Fibroblast of gingiva (primary cell): ENCODE results near the gene ANKS4B.
A peak's percentile ranks its signal among the peaks of the same experiment; 100 is the strongest.
"Not testable (repeated sequence)": the region's sequence is repeated elsewhere in the genome, so short reads cannot be mapped to it uniquely, and the experiment has no call there.

ENCODE experiments used
- DNase-seq: peaks from one replicate; pipeline ENCODE4 v3.0.0-alpha.2; 2011; ENCODE audit warnings: low read depth

The ANKS4B gene

DNA sequence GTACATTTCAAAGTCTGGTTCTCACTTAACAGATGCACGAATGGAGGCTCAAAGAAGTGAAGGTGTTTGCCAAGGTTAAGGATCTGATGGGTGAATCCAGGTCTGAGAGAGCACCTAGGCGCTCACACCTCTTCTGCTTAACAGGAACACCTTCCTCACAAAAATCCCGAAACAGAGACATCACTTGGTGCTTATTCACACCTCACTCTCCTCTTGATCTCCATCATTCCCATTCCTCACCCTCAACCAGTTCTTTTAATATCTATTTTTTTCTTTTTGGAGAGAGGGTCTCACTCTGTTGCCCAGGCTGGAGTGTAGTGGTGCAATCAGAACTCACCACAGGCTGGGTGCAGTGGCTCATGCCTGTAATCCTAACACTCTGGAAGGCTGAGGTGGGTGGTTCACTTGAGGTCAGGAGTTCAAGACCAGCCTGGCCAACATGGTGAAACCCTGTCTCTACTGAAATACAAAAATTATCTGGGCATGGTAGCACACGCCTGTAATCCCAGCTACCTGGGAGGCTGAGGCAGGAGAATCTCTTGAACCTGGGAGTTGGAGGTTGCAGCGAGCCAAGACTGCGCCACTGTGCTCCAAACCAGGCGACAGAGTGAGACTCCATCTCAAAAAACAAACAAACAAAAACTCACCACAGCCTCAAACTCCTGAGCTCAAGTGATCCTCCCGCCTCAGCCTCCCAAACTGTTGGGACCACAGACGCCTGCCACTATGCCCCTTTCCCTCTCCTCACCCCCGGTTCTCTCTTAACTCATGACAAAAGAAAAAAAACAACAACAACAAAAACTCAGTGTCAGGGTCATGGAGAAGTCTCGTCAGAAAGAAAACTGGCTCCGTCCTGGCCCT is 29.5 kb downstream of the ANKS4B start:
- no peak for DNase-seq

DNA sequence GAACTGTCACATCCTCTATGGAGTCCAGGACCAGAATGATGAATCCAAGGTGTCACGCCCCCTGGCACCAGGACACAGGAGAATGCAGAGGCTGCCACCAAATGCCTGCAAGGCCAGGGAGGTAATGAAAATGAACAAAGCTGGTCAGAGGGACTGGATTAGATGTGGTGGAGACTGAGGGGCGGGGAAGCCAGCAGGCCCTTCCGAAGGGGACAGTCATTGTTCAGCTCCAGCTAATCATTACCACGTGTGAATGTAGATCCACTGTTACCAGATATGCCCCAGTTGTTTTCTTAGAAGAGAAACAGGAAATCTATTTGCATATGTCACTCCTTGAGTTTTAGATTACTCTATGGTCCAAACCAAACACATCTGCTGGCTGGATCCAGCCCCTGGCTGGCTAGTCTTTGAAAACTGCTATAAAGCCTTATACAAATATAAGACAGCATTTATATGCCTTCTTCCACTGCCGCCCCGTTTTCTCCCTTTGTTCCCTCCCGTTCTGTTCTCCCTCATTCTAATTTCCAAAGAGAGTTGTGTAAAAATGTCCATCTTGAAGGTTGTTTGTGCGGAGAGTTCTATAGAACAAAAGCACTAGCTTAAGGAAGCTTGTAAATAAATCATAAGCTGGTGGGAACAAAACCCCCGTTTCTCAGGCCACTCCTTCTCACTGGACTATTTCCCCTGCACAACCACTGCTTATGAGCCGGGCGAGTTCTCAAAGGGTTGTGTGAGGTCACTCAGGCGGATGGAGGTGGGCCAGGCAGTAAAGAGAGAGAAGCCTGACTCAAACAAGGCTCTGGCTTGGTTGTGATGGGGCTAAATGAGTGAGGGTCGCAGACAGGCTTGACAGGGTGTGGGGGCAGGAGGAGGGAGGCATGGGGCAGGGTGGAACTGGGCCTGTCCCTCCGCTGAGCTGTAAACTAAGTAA is 30.4 kb downstream of the ANKS4B start:
- DNase-seq: peak; percentile 82

DNA sequence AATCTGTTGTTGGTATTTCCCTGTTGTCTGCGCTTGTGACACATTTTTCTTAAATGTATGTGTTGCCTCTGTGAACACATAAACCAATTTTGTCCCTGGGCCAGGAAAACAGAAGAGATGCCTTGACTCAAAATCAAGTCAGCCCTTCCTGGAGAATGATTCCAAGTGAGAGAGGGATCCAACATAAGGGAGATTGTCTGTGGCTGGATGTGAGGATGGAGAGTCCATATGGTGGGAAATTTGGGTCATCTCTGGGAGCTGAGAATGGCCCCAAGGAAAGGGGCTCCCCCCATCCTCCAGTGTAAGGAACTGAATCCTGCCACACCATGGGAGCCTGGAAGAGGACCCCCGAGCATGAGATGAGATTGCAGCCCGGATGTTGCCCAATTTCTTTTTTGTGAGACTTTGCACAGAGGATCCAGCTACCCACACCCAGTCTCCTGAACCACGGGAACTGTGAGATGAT is 31.1 kb downstream of the ANKS4B start:
- DNase-seq: peak; percentile 33

DNA sequence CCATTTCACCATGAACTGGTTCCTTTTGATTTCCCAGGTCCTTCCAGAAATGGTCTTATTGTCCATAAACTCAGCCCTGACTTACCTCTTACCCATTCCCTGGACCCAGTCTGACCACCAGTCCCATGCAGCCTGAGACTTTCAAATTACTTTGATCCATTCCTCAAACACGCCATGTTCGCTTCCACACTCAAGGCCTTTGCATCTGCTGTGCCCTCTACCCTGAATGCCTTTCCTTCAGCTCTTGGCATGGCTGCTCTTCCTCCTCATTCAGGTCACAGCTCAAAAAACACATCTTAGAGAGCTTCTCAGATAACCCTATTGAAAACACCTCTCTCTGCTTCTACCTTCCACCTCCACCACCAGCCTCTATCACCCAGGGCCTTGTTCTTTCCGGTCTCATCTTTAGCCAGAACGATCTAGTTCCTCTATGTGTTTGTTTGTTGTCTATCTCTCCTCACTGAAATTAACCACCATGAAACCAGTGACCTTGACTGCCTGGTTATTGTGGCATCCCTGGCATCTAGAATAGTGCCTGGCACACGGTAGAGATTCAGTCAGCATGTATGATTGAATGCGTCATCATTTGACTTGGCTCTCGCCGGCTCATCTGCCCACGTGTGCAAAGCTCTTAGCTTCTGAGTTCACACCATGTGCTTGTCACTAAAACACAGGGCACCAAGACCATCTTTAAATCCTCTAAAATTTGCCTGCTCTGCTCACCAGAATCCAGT is 31.8 kb downstream of the ANKS4B start:
- peak; percentile 81 for DNase-seq

DNA sequence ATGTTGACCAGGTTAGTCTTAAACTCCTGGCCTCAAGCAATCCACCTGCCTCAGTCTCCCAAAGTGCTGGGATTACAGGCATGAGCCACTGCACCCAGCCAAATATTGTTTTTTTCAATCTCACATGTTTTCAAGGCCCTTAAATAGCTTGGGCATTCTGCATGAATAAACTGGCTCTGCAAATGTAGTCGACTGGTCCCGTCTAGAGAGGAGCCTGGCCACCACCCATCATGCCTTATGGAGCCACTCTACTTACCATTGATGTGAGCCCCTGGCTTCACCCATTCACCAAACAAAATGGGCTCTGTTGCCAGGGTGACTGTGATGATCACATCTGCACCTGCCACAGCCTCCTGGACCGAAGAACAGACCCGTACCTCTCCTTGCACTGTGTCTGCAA is 33.8 kb downstream of the ANKS4B start:
- no peak for DNase-seq

DNA sequence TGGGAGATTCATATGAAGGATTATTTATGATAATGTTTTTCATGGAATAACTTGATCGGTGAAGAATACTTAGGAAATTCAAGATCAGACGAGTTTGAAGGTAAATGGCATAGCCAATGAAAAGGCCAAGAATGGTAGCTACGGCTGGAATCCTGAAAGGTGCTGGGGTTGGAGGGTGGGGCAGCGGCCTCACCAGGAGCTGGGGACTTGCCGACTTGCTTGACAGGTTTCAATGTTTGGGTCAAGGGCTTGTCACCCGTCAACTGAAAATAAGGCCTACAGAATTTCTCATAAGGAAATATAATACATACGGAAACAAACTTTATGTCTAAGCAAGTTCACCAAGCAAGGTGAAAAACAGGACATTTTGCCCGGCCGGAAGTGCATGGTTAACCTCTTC is 34.7 kb downstream of the ANKS4B start:
- no peak for DNase-seq

DNA sequence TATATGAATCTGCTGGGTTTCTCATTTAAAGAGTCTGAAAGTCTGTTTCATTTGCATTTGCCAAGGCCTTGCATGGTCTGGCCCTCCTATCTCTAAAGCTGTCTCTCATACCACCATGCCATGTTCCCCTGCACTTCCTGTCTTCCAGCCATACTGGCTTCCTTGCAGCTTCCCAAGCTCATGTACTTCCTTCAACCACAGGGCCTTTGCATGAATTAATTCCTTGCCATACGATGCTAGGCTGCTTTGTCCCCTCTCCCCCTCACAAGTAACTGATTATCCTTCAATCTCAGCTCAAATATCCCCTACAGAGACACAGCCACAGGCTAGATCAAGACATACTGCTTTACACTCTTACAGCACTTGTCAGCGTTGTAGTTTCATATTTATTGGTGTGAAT is 38.8 kb downstream of the ANKS4B start:
- DNase-seq: no peak

DNA sequence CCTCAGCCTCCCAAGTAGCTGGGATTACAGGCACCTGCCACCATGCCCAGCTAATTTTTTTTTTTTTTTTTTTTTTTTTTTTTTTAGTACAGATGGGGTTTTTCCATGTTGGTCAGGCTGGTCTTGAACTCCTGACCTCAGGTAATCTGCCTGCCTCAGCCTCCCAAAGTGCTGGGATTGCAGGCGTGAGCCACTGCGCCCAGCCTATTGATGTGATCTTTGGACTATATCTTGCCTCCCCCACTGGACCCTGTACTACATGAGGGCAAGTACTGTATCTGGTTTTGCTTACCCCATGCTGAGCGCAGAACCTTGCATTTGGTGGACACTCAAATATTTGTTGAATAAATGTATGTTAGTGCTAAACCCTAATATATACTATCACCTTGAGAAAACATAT is 39.3 kb downstream of the ANKS4B start:
- not testable (repeated sequence) for DNase-seq

DNA sequence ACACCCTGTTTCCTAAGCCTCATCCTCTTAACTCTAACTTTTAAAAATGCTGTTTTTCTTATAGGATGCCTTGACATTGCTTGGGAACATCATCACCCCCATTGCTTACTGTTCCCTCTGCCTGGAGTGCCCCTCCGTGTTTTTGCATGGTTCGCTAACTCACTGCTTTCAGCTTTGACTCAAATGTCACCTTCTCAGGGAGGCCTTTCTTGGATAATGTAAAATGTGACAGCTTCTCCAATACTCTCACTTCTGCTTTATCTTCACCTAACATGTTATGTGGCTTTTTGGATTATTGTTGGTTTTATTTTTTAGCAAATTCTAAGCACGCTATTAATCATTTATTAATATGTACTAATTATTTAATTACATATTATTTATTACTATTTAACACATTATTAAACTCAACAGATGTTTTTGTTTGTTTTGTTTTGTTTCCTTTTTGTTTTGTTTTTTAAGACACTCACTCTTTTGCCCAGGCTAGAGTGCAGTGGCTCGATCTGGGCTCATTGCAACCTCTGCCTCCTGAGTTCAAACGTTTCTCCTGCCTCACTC is 40.8 kb downstream of the ANKS4B start:
- DNase-seq: no peak

DNA sequence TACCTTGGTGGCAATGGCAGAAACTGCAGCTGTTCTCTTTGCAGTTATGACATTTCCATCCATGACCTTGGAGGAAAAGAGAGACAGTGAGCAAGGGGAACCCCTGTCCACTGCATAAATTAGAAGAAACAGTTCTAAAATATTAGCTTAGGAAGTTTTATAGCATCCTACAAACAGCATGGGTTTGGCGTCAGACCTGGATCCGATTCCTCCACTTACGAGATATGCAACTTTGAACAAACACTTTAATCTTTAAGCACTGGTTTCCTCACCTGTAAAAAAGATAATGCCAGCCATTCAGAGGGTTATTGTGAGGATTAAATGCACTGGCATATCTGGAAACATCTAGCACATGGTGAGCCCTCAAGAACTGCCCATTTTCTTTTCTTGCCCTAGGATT is 42.0 kb downstream of the ANKS4B start:
- DNase-seq: no peak

DNA sequence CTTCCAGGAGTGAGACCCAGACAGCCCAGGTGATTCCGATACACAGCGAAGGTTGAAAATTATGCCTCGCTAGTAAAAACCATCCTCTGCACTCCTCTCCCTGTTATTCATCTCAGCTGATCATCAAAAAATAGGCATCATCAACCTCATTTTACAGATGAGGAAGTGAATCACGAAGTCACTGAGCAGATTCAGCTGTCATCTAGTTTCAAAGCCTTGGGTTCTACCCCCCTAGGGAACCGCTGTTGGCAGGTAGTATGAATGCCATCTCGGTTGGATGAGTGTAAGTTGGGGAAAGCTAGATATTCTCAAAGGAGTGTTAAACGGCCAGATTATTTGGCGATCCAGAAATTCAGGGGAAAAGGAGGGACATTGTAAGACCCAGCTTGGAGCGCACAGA is 42.6 kb downstream of the ANKS4B start:
- DNase-seq: no peak

DNA sequence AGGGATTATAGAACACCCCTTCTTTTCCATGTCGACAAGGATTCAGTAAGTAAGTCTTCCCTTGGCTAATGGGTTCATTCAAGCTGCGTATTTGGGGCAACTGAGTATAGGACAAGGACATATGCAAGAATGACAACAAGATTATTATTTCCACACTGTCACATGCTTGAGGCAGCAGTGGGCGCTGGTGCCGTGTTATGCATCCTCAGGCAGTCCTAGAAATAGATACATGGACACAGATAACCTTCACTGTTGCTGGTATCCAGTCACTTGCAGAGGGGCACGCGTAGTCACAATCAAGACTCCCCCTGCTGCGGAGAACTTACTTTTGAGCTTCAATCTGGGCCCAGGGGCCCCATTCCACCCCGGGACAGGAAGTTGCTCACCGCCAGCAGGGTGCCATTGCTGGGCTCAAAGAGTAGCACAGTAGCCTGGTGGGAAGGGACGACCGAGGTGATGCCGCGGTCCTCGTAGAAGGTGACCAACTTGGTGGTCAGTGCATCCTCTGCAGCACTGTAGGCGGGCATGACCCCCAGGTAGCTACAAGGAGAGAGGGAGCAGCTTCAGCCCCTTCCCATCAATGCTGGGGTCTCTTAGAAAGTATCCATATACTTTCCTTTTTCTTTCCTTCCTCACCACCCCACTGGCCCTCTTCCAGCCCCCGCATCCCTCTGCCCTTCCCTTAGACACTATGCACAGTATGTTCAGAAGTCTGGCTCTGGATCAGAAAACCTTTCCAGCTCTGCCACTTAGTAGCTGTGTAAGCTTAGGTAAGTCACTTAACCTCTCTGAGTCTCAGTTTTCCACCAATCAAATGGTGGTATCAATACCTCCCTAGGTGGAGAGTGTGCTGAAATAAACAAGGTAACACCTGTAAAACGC is 43.8 kb downstream of the ANKS4B start:
- no peak for DNase-seq

DNA sequence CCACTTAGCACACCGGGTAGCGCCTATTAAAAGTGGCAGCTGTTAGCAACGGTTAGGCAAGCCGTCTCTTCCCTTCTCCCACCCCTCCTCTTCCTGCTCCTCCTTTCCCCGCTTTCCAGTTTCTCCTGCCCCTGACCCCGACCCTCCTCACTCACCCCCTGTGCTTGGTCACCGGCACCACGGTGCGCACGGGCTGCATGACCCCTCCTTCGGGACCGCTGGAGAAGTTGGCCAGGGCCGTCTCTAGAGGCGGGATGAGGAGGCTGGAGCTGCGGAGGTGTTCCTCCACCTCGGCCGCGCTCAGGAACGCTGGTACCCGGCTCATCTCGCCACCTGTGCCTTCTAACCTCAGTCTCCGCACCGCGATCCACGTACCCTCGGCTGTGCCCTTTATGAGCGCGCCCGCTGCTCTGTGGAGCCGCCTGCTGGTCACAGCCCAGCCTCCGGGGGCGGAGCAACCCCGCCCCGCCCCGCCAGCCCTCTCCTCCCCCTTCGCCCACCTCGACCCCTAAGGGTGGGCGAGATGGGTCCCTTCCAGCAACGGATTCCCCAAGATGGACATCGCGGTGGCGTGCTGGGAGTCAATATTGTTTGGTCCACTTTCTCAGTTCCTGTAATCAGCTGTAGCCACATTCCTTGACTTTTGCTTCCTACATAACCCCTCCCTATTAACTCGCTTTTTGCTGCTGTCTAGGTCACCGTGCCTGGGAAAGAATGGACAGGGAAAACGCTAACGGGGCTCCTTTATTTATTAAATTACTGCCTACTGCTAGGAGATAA is 44.6 kb downstream of the ANKS4B start, which contains the start of gene CRYM:
CRYM (minus strand) TSS at position 364 of the 780 bp plus-strand sequence; CDS start at position 325, 39 bp downstream.
- no peak for DNase-seq

DNA sequence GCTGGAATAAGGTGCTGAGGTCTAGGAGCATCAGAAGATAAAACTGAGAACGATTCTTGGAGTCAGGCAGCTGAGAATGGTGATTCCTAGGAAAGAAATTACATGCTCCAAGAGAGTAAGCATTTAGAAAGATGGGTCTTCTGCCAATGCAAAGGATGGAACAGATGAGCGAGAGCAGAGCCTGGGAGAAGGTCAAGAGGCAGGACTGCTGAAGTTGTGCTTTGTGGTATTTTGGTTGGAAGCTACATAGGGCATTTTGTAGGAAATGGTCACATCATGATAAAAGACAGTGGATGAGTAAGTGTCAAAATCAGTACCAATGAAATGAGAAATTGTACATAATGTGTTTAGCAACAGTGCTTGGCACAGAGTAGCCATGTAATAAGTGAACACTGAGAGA is 46.0 kb downstream of the ANKS4B start:
- DNase-seq: peak; percentile 51

DNA sequence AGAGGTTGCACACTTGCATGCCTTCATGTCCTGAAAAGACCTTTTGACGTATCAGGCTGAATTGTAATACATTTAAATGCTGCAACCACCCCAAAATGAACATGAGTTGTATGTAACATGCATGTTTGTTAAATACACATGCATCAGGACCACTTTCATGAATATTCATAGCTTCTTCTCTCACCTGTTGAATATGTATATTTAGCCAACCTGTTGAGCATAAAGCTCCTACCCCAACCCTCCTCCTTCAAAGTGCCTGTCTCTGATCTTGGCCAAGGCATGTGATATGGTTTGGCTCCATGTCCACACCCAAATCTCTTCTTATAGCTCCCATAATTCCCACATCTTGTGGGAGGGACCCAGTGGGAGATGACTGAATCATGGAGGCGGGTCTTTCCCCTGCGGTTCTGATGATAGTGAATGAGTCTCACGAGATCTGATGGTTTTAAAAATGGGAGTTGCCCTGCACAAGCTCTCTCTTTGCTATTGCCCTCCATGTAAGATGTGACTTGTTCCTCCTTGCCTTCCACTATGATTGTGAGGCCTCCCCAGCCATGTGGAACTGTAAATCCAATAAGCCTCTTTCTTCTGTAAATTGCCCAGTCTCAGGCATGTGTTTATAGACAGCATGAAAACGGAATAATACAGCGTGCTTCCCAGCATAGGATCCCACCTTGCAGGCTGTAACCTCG is 48.3 kb downstream of the ANKS4B start:
- no peak for DNase-seq

DNA sequence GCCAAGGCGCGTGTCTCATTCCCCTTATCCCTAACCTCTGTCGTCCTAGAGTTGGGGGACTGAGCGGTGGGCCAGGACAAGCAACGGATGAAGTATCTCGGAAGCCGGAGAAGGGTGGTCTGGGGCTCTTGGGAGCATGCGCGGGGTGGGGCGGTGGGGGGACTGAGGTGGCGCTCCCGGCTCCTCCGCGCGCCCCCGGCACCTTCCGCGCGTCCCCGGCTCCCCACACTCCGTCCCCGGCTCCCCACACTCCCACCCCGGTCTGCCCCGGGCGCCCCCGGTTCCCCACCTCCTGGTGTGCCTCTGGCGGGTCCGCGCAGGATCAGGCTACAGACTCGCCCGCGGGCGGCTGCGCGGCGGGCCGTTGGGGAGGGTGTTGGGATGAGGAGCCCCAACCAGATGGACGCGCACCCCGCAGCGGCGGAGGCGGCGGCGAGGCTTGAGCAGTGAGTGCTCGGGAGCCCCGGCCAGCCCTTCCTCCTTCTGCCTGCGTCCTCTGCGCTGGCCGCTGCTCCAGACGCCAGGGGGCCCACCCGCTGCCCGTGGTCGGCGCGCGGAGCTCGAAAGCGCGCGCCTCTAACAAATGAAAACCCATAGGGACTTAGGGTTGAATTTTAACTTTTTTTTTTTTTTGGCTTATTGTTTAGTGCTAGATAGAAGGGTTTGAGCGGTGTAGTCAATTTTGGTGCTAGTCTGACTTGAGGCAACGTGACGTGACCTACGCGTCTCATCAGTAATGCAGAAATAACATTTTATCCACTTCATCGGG is 50.2 kb downstream of the ANKS4B start:
- DNase-seq: peak; percentile 23

DNA sequence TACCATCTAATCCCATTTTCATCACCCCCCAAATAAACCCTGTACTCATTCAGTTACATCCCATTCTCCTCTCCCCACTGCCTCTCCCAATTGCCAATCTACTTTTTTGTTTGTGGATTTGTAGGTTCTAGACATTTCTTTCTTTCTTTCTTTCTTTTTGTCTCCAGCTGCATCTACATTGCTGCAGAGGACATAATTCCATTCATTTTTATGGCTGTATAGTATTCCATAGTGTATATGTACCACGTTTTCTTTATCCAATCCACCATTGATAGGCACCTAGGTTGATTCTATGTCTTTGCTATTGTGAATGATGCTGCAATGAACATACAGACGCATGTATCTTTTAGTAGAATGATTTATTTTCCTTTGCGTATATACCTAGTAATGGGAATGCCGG is 50.9 kb downstream of the ANKS4B start:
- no peak for DNase-seq

DNA sequence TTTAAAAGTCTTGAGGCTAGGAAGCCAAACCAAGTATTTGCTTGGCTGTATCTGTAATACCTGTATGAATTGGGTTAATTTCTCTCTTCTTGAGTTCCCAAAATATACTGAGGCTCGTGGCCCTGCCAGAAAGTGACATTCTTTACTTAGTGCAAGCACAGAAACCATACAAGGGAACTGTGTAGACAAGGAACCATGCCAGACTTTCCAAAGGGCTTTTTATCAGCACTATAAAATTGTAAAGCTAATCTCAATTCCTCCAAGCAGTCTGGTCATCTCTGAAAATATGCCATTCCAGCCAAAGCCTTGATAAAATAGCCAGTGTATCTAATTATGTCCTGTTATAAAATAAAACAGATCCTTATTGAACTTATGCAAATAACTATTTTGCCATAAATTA is 51.8 kb downstream of the ANKS4B start:
- DNase-seq: no peak

DNA sequence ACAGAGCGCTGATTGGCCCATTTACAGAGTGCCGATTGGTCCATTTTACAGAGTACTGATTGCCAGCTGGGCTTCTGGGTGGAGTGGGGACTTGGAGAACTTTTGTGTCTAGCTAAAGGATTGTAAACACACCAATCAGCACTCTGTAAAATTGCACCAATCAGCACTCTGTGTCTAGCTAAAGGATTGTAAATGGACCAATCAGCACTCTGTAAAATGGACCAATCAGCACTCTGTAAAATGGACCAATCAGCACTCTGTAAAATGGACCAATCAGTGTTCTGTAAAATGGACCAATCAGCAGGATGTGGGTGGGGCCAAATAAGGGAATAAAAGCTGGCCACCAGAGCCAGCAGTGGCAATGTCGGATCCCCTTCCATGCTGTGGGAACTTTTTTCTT is 56.3 kb downstream of the ANKS4B start:
- DNase-seq: not testable (repeated sequence)
